SK-N-SH treated with all-trans-retinoic acid at 6 μM for 48 hours (cell line): ENCODE measurements around the gene HHIPL1.

Source experiments
- ATAC-seq: fragments of 200-7000 bp; cut with Tn5 transposase; 3 replicates; pipeline ENCODE4 v1.9.1; 2020; ENCODE audit warnings: mild to moderate bottlenecking, moderate library complexity
- ARNTL ChIP-seq: fragments of 450-650 bp; formaldehyde crosslinking; IDR thresholded peaks from 2 replicates; pipeline ENCODE4 v1.5.0; 2020; ENCODE audit warnings: low read depth, mild to moderate bottlenecking, moderate library complexity, borderline replicate concordance
- BACH2 ChIP-seq: fragments of 250-450 bp; sonication (Bioruptor Pico); IDR thresholded peaks from 2 replicates; pipeline ENCODE4 v1.9.0; 2021; ENCODE audit warnings: mild to moderate bottlenecking, borderline replicate concordance
- CREB5 ChIP-seq: fragments of 250-450 bp; sonication (Bioruptor Pico); IDR thresholded peaks from 2 replicates; pipeline ENCODE4 v1.5.1; 2020; ENCODE audit warnings: low read depth, mild to moderate bottlenecking, moderate library complexity
- CSDC2 ChIP-seq: fragments of 250-450 bp; sonication (Bioruptor Pico); IDR thresholded peaks from 2 replicates; pipeline ENCODE4 v1.5.0; 2020; ENCODE audit warnings: mild to moderate bottlenecking, moderate library complexity
- CSRNP3 ChIP-seq: fragments of 250-450 bp; sonication (Bioruptor Pico); IDR thresholded peaks from 2 replicates; pipeline ENCODE4 v1.5.1; 2021; ENCODE audit warnings: mild to moderate bottlenecking, moderate library complexity
- ESRRG ChIP-seq: fragments of 250-450 bp; sonication (Bioruptor Pico); IDR thresholded peaks from 2 replicates; pipeline ENCODE4 v1.6.1; 2021; ENCODE audit warnings: mild to moderate bottlenecking
- GLIS3 ChIP-seq: fragments of 250-450 bp; sonication (Bioruptor Pico); IDR thresholded peaks from 2 replicates; pipeline ENCODE4 v1.5.0; 2020; ENCODE audit warnings: mild to moderate bottlenecking, moderate library complexity
- ISL1 ChIP-seq: fragments of 250-450 bp; sonication (Bioruptor Pico); IDR thresholded peaks from 2 replicates; pipeline ENCODE4 v2.1.2; 2022; ENCODE audit warnings: mild to moderate bottlenecking, moderate library complexity
- OSR1 ChIP-seq: fragments of 250-450 bp; sonication (Bioruptor Pico); IDR thresholded peaks from 2 replicates; pipeline ENCODE4 v1.8.0; 2022; ENCODE audit warnings: moderate library complexity, mild to moderate bottlenecking, inconsistent platforms
- PATZ1 ChIP-seq: fragments of 250-450 bp; sonication (Bioruptor Pico); IDR thresholded peaks from 2 replicates; pipeline ENCODE4 v1.8.0; 2020; ENCODE audit warnings: mild to moderate bottlenecking, moderate library complexity, borderline replicate concordance
- POU6F1 ChIP-seq: fragments of 250-450 bp; sonication (Bioruptor Pico); IDR thresholded peaks from 2 replicates; pipeline ENCODE4 v1.8.0; 2021; ENCODE audit warnings: low read depth, mild to moderate bottlenecking, moderate library complexity, borderline replicate concordance
- RARB ChIP-seq: fragments of 250-450 bp; sonication (Bioruptor Pico); IDR thresholded peaks from 2 replicates; pipeline ENCODE4 v1.8.0; 2021; ENCODE audit warnings: mild to moderate bottlenecking, moderate library complexity
- TCF4 ChIP-seq: fragments of 250-450 bp; sonication (Bioruptor Pico); IDR thresholded peaks from 2 replicates; pipeline ENCODE4 v1.8.0; 2021; ENCODE audit warnings: mild to moderate bottlenecking, moderate library complexity, borderline replicate concordance
- TOX ChIP-seq: fragments of 250-450 bp; sonication (Bioruptor Pico); IDR thresholded peaks from 2 replicates; pipeline ENCODE4 v1.8.0; 2021; ENCODE audit warnings: mild to moderate bottlenecking, moderate library complexity, borderline replicate concordance
- TSHZ2 ChIP-seq: fragments of 250-450 bp; sonication (Bioruptor Pico); IDR thresholded peaks from 2 replicates; pipeline ENCODE4 v1.5.0; 2020; ENCODE audit warnings: mild to moderate bottlenecking, moderate library complexity
- ZC3H10 ChIP-seq: fragments of 250-450 bp; sonication (Bioruptor Pico); IDR thresholded peaks from 2 replicates; pipeline ENCODE4 v1.5.1; 2021; ENCODE audit warnings: mild to moderate bottlenecking, moderate library complexity
- ZFP3 ChIP-seq: fragments of 250-450 bp; sonication (Bioruptor Pico); IDR thresholded peaks from 2 replicates; pipeline ENCODE4 v1.5.0; 2020; ENCODE audit warnings: mild to moderate bottlenecking, moderate library complexity
- ZFP30 ChIP-seq: fragments of 450-650 bp; formaldehyde crosslinking; IDR thresholded peaks from 2 replicates; pipeline ENCODE4 v1.5.0; 2022; ENCODE audit warnings: mild to moderate bottlenecking, moderate library complexity
- ZNF565 ChIP-seq: fragments of 450-650 bp; formaldehyde crosslinking; conservative IDR thresholded peaks from 2 replicates; pipeline ENCODE4 v1.5.0; 2020; ENCODE audit warnings: low read depth, mild to moderate bottlenecking, moderate library complexity
- ZNF70 ChIP-seq: fragments of 450-650 bp; formaldehyde crosslinking; IDR thresholded peaks from 2 replicates; pipeline ENCODE4 v1.5.0; 2020; ENCODE audit warnings: mild to moderate bottlenecking, moderate library complexity
- ZNF8 ChIP-seq: fragments of 450-650 bp; formaldehyde crosslinking; IDR thresholded peaks from 2 replicates; pipeline ENCODE4 v1.5.0; 2020; ENCODE audit warnings: mild to moderate bottlenecking, moderate library complexity

Gene HHIPL1

GRCh38 chr14:99685596-99685995, 40.7 kb downstream of the HHIPL1 start:
- TF ChIP-seq BACH2 (CRISPR knock-in tag) (no peak), TCF4 (CRISPR knock-in tag) (no peak), CSDC2 (CRISPR knock-in tag) (no peak), PATZ1 (no peak), GLIS3 (no peak), ZNF70 (CRISPR knock-in tag) (no peak), ZNF565 (CRISPR knock-in tag) (no peak), ARNTL (CRISPR knock-in tag) (no peak), RARB (CRISPR knock-in tag) (no peak), TOX (no peak), ZC3H10 (CRISPR knock-in tag) (no peak), OSR1 (no peak), TSHZ2 (CRISPR knock-in tag) (no peak), ZFP30 (CRISPR knock-in tag) (no peak), ISL1 (CRISPR knock-in tag) (no peak), ZFP3 (CRISPR knock-in tag) (no peak)
- no peak for ATAC-seq

GRCh38 chr14:99686557-99687283, 41.8 kb downstream of the HHIPL1 start:
- TF ChIP-seq GLIS3, result no peak
- TF ChIP-seq ZC3H10 (CRISPR knock-in tag), result no peak
- TF ChIP-seq TOX, result no peak
- TF ChIP-seq ZNF8 (CRISPR knock-in tag), result no peak
- TF ChIP-seq CREB5, result no peak
- no peak for TF ChIP-seq TCF4 (CRISPR knock-in tag)
- TF ChIP-seq ZNF565 (CRISPR knock-in tag), result no peak
- TF ChIP-seq, all 23 proteins: peak for 0

GRCh38 chr14:99687284-99688209, 42.6 kb downstream of the HHIPL1 start:
- ATAC-seq, result no peak
- no peak for TF ChIP-seq CSDC2 (CRISPR knock-in tag)
- TF ChIP-seq RARB (CRISPR knock-in tag), result no peak
- no peak for TF ChIP-seq GLIS3
- TF ChIP-seq ISL1 (CRISPR knock-in tag), result no peak
- no peak for TF ChIP-seq PATZ1
- no peak for TF ChIP-seq POU6F1 (CRISPR knock-in tag)
- TF ChIP-seq ESRRG (CRISPR knock-in tag), result no peak
- TF ChIP-seq CSRNP3, result no peak
- TF ChIP-seq TSHZ2 (CRISPR knock-in tag), result no peak
- no peak for TF ChIP-seq ZFP3 (CRISPR knock-in tag)
- TF ChIP-seq ARNTL (CRISPR knock-in tag), result no peak
- no peak for TF ChIP-seq ZC3H10 (CRISPR knock-in tag)

More at GRCh38 chr14:99686557-99687283, 41.8 kb downstream of the HHIPL1 start:
- ATAC-seq, result no peak
